Neural cell (in vitro differentiated cells): ENCODE results near the gene YWHAH. TPM values are rescaled to one million over a fixed set of nuclear protein-coding genes. Genes with fewer than 3 reads are reported as not detected.
A peak's percentile ranks its signal among the peaks of the same experiment; 100 is the strongest.

Source experiments
- H2AFZ ChIP-seq: fragments of 200-600, 300-800 bp; sonication (generic), shearing (Covaris generic); 2 replicates; pipeline ENCODE4 v1.6.0; 2014; ENCODE audit warnings: low read depth, mild to moderate bottlenecking, antibody characterized with exemption, low read length, moderate library complexity
- H3F3A ChIP-seq: fragments of 200-600 bp; shearing (Covaris generic); 2 replicates; pipeline ENCODE4 v1.6.1; 2016; ENCODE audit warnings: mild to moderate bottlenecking, moderate library complexity, mixed read lengths, antibody characterized with exemption, low read length; ENCODE audit not compliant: insufficient read depth, poor library complexity, severe bottlenecking
- H3K27ac ChIP-seq: fragments of 200-600, 300-800 bp; sonication (generic), shearing (Covaris generic); 2 replicates; pipeline ENCODE4 v1.5.1; 2014; ENCODE audit warnings: mild to moderate bottlenecking, low read length, moderate library complexity
- H3K27me3 ChIP-seq: fragments of 300-800, 200-600 bp; sonication (generic), shearing (Covaris generic); 2 replicates; pipeline ENCODE4 v1.6.0; 2014; ENCODE audit warnings: mild to moderate bottlenecking, low read depth, low read length, moderate library complexity; ENCODE audit not compliant: insufficient read depth
- H3K36me3 ChIP-seq: fragments of 300-800, 200-600 bp; sonication (generic), shearing (Covaris generic); 2 replicates; pipeline ENCODE4 v1.5.1; 2014; ENCODE audit warnings: mild to moderate bottlenecking, antibody characterized with exemption, low read length, moderate library complexity; ENCODE audit not compliant: insufficient read depth
- H3K4me2 ChIP-seq: fragments of 300-800, 200-600 bp; sonication (generic), shearing (Covaris generic); 2 replicates; pipeline ENCODE4 v1.6.0; 2014; ENCODE audit warnings: mild to moderate bottlenecking, low read length
- H3K4me3 ChIP-seq: fragments of 300-800, 200-600 bp; sonication (generic), shearing (Covaris generic); 2 replicates; pipeline ENCODE4 v1.5.1; 2014; ENCODE audit warnings: mild to moderate bottlenecking, low read length, moderate library complexity
- H3K79me2 ChIP-seq: fragments of 200-600 bp; shearing (Covaris generic); replicated peaks from 2 replicates; pipeline ENCODE4 v1.6.0; 2014; ENCODE audit warnings: mild to moderate bottlenecking, low read length, moderate library complexity; ENCODE audit not compliant: insufficient read depth
- H3K9ac ChIP-seq: fragments of 300-800, 200-600 bp; sonication (generic), shearing (Covaris generic); 2 replicates; pipeline ENCODE4 v1.6.1; 2016; ENCODE audit warnings: mild to moderate bottlenecking, low read length, mixed read lengths
- H3K9me2 ChIP-seq: fragments of 200-600 bp; shearing (Covaris generic); 2 replicates; pipeline ENCODE4 v1.6.1; 2016; ENCODE audit warnings: mild to moderate bottlenecking, low read length, mixed read lengths; ENCODE audit not compliant: insufficient read depth
- H3K9me3 ChIP-seq: fragments of 200-600, 300-800 bp; sonication (generic), shearing (Covaris generic); 2 replicates; pipeline ENCODE4 v1.6.1; 2016; ENCODE audit warnings: mild to moderate bottlenecking, mixed run types, low read length, moderate library complexity, mixed read lengths
- H4K20me1 ChIP-seq: fragments of 200-600 bp; shearing (Covaris generic); 2 replicates; pipeline ENCODE4 v1.6.1; 2016; ENCODE audit warnings: mild to moderate bottlenecking, mixed run types; ENCODE audit not compliant: insufficient read depth
- CTCF ChIP-seq: fragments of 450-650 bp; IDR thresholded peaks from 2 replicates; pipeline ENCODE4 v1.5.1; 2014; ENCODE audit warnings: antibody characterized with exemption, mild to moderate bottlenecking, moderate library complexity; ENCODE audit not compliant: poor library complexity, severe bottlenecking
- EP300 ChIP-seq: fragments of 450-650 bp; conservative IDR thresholded peaks from 2 replicates; pipeline ENCODE4 v1.6.1; 2014; ENCODE audit warnings: antibody characterized with exemption, mild to moderate bottlenecking, moderate library complexity; ENCODE audit not compliant: poor library complexity, severe bottlenecking
- EZH2 ChIP-seq: fragments of 200-600, 300-800 bp; shearing (Covaris generic), sonication (generic); IDR thresholded peaks from 2 replicates; pipeline ENCODE4 v1.6.1; 2014; ENCODE audit warnings: antibody characterized with exemption, low read length, borderline replicate concordance, mild to moderate bottlenecking; ENCODE audit not compliant: insufficient read depth, poor library complexity, severe bottlenecking
- MXI1 ChIP-seq: fragments of 450-650 bp; conservative IDR thresholded peaks from 2 replicates; pipeline ENCODE4 v1.6.1; 2014; ENCODE audit warnings: antibody characterized with exemption, mild to moderate bottlenecking; ENCODE audit not compliant: poor library complexity, severe bottlenecking
- POLR2AphosphoS5 ChIP-seq: IDR thresholded peaks from 2 replicates; pipeline ENCODE4 v1.6.1; 2012
- RAD21 ChIP-seq: fragments of 450-650 bp; conservative IDR thresholded peaks from 2 replicates; pipeline ENCODE4 v1.6.1; 2014; ENCODE audit warnings: antibody characterized with exemption, mild to moderate bottlenecking, moderate library complexity
- REST ChIP-seq: IDR thresholded peaks from 2 replicates; pipeline ENCODE4 v1.6.1; 2012; ENCODE audit warnings: borderline replicate concordance
- SMC3 ChIP-seq: fragments of 450-650 bp; conservative IDR thresholded peaks from 2 replicates; pipeline ENCODE4 v1.6.1; 2014; ENCODE audit warnings: antibody characterized with exemption, mild to moderate bottlenecking, moderate library complexity; ENCODE audit not compliant: poor library complexity
- TAF1 ChIP-seq: IDR thresholded peaks from 2 replicates; pipeline ENCODE4 v1.6.1; 2012; ENCODE audit warnings: low read depth
- polyA plus RNA-seq: library from polyadenylated mRNA; depleted of rRNA; stranded (reverse); fragments of >200 nt; gene quantifications from 2 replicates; pipeline ENCODE4 v1.2.3, GENCODE V29; 2014

Gene YWHAH
- polyA plus RNA-seq, 1 donor from 2014 or later = 300 TPM

GRCh38 chr22:31898926-31899325 lies 45.4 kb upstream of the YWHAH start:
- Histone ChIP-seq H3K9ac (peak overlapping the region; percentile 60), H3K27ac (peak overlapping the region; percentile 87), H3K79me2 (no peaks in the 10 kb centered on the region)

GRCh38 chr22:31899669-31900068 lies 44.7 kb upstream of the YWHAH start:
- Histone ChIP-seq H3K9me2 (no peaks in the 10 kb centered on the region), H2AFZ (no peak overlapping the region), H3K4me3 (no peak overlapping the region), H3K79me2 (no peaks in the 10 kb centered on the region), H3K9ac (peak overlapping the region; percentile 60), H3K9me3 (no peaks in the 10 kb centered on the region), H3F3A (peaks cover 4% of the 10 kb centered on the region), H3K27me3 (no peaks in the 10 kb centered on the region), H3K4me2 (no peak overlapping the region), H3K36me3 (no peaks in the 10 kb centered on the region), H3K27ac (peak overlapping the region; percentile 87), H4K20me1 (no peaks in the 10 kb centered on the region)
- no peak for TF ChIP-seq RAD21
- no peak for TF ChIP-seq REST
- no peak for TF ChIP-seq TAF1

More at GRCh38 chr22:31898926-31899325, 45.4 kb upstream of the YWHAH start:
- H3K4me2 ChIP-seq = no peak overlapping the region
- no peaks in the 10 kb centered on the region for H3K9me3 ChIP-seq
- H3F3A ChIP-seq = peaks cover 4% of the 10 kb centered on the region
- no peaks in the 10 kb centered on the region for H3K27me3 ChIP-seq
- TF ChIP-seq SMC3 (peak; percentile 41), CTCF (no peak), EZH2 (no peak), MXI1 (no peak), RAD21 (no peak)
- H3K36me3 ChIP-seq = no peaks in the 10 kb centered on the region
- peak overlapping the region; percentile 35 for H2AFZ ChIP-seq
- no peaks in the 10 kb centered on the region for H4K20me1 ChIP-seq
- no peaks in the 10 kb centered on the region for H3K9me2 ChIP-seq
- peak overlapping the region; percentile 36 for H3K4me3 ChIP-seq

GRCh38 chr22:31901388-31902137 lies 42.8 kb upstream of the YWHAH start:
- Histone ChIP-seq H3K9me3 (no peaks in the 10 kb centered on the region), H3K9me2 (no peaks in the 10 kb centered on the region), H3K4me3 (no peak overlapping the region), H2AFZ (no peak overlapping the region), H3K27ac (no peak overlapping the region), H3K4me2 (no peak overlapping the region), H3K27me3 (no peaks in the 10 kb centered on the region), H3K36me3 (no peaks in the 10 kb centered on the region), H4K20me1 (no peaks in the 10 kb centered on the region), H3K9ac (no peak overlapping the region), H3K79me2 (no peaks in the 10 kb centered on the region), H3F3A (peaks cover 4% of the 10 kb centered on the region)
- TF ChIP-seq TAF1 = no peak
- TF ChIP-seq MXI1 = no peak
- no peak for TF ChIP-seq EP300
- TF ChIP-seq EZH2 = no peak
- TF ChIP-seq REST = no peak
- no peak for TF ChIP-seq CTCF
- TF ChIP-seq POLR2AphosphoS5 = no peak
- no peak for TF ChIP-seq SMC3
- no peak for TF ChIP-seq RAD21
